HepG2 (cell line): ENCODE data around the gene ANKRD52. TPM values are rescaled to one million over a fixed set of nuclear protein-coding genes. Genes with fewer than 3 reads are reported as not detected.

Source experiments
- AGO2 ChIP-seq: fragments of 200-400 bp; formaldehyde crosslinking; optimal IDR thresholded peaks from 2 replicates; pipeline ENCODE3; 2017; ENCODE audit warnings: mild to moderate bottlenecking, low read depth, low read length, moderate library complexity
- CREB1 ChIP-seq, 2 experiments: fragments of 450-650 bp in 1 of 2; IDR thresholded peaks; 2 replicates each; pipeline ENCODE4 v1.6.1; 2016 to 2017; ENCODE audit warnings: control low read depth in 1 of 2, mild to moderate bottlenecking in 1 of 2, missing compliant biosample characterization in 1 of 2, missing genetic modification characterization in 1 of 2
- HOXD1 ChIP-seq: sonication (generic); formaldehyde crosslinking; IDR thresholded peaks from 2 replicates; pipeline ENCODE4 v1.5.0; 2020; ENCODE audit warnings: missing genetic modification reagents
- KLF15 ChIP-seq: sonication (generic); formaldehyde crosslinking; IDR thresholded peaks from 2 replicates; pipeline ENCODE4 v1.8.1; 2023; ENCODE audit warnings: borderline replicate concordance, mild to moderate bottlenecking, inconsistent platforms, missing genetic modification reagents, mixed read lengths
- ONECUT2 ChIP-seq: sonication (generic); formaldehyde crosslinking; IDR thresholded peaks from 2 replicates; pipeline ENCODE4 v1.4.0; 2020; ENCODE audit warnings: missing genetic modification reagents
- RARG ChIP-seq: sonication (generic); formaldehyde crosslinking; IDR thresholded peaks from 2 replicates; pipeline ENCODE4 v1.4.0; 2020; ENCODE audit warnings: low read depth, mild to moderate bottlenecking, missing genetic modification reagents
- SPEN ChIP-seq: sonication (generic); formaldehyde crosslinking; IDR thresholded peaks from 2 replicates; pipeline ENCODE4 v1.5.1; 2020; ENCODE audit warnings: low read depth, mild to moderate bottlenecking, missing genetic modification reagents
- SRSF1 ChIP-seq: fragments of 200-400 bp; formaldehyde crosslinking; optimal IDR thresholded peaks from 2 replicates; pipeline ENCODE3; 2017; ENCODE audit warnings: mild to moderate bottlenecking, low read depth, low read length, moderate library complexity
- YEATS4 ChIP-seq: sonication (generic); formaldehyde crosslinking; IDR thresholded peaks from 2 replicates; pipeline ENCODE4 v1.4.0; 2020; ENCODE audit warnings: missing genetic modification reagents, borderline replicate concordance
- ZBTB3 ChIP-seq: sonication (generic); formaldehyde crosslinking; IDR thresholded peaks from 2 replicates; pipeline ENCODE4 v1.4.0; 2020; ENCODE audit warnings: low read depth, mild to moderate bottlenecking, moderate library complexity, missing genetic modification reagents, borderline replicate concordance
- ZNF549 ChIP-seq: sonication (generic); formaldehyde crosslinking; IDR thresholded peaks from 2 replicates; pipeline ENCODE4 v1.5.0; 2020; ENCODE audit warnings: missing genetic modification reagents
- ZNF678 ChIP-seq: sonication (generic); formaldehyde crosslinking; IDR thresholded peaks from 2 replicates; pipeline ENCODE4 v1.4.0; 2020; ENCODE audit warnings: mild to moderate bottlenecking, missing genetic modification reagents
- polyA plus RNA-seq, 8 experiments: library from polyadenylated mRNA; depleted of rRNA in 3 of 8; stranded (reverse) in 7 of 8; unstranded in 1 of 8; fragments of >200 nt; fragmentation: Illumina TruSeq in 4 of 8; extraction: Trizol in 4 of 8; gene quantifications; 2 replicates each; pipeline versions ENCODE4 v1.2.1 to v1.2.3, GENCODE V29; 2011 to 2016; ENCODE audit warnings: low read depth in 4 of 8, missing spikeins in 1 of 8, mixed read lengths in 1 of 8; ENCODE audit not compliant: insufficient read depth in 1 of 8
- total RNA-seq, 5 experiments: library from RNA; depleted of rRNA; stranded (reverse); fragments of >200 nt; fragmentation: Illumina TruSeq; extraction: Trizol; gene quantifications; 2 replicates each; pipeline ENCODE4 v1.2.3, GENCODE V29; 2016; ENCODE audit warnings: low read depth in 1 of 5
- TF ChIP-seq, protein P1 (sequence below): sonication (generic); formaldehyde crosslinking; IDR thresholded peaks from 2 replicates; pipeline ENCODE4 v1.5.1; 2020; ENCODE audit warnings: mild to moderate bottlenecking, missing genetic modification reagents, moderate library complexity
- TF ChIP-seq, protein P2 (sequence below): IDR thresholded peaks from 2 replicates; pipeline ENCODE4 v1.6.1; 2016; ENCODE audit warnings: low read depth, control low read depth
- TF ChIP-seq, protein P3 (sequence below): sonication (generic); formaldehyde crosslinking; IDR thresholded peaks from 2 replicates; pipeline ENCODE4 v1.4.0; 2020; ENCODE audit warnings: missing genetic modification reagents, borderline replicate concordance

Gene ANKRD52
- total and polyA plus RNA-seq, 2 of the 13 experiments (the other 11 are each of a cell fraction or from before 2014, with no cell fraction given) = 7.8 to 9.2 TPM

DNA sequence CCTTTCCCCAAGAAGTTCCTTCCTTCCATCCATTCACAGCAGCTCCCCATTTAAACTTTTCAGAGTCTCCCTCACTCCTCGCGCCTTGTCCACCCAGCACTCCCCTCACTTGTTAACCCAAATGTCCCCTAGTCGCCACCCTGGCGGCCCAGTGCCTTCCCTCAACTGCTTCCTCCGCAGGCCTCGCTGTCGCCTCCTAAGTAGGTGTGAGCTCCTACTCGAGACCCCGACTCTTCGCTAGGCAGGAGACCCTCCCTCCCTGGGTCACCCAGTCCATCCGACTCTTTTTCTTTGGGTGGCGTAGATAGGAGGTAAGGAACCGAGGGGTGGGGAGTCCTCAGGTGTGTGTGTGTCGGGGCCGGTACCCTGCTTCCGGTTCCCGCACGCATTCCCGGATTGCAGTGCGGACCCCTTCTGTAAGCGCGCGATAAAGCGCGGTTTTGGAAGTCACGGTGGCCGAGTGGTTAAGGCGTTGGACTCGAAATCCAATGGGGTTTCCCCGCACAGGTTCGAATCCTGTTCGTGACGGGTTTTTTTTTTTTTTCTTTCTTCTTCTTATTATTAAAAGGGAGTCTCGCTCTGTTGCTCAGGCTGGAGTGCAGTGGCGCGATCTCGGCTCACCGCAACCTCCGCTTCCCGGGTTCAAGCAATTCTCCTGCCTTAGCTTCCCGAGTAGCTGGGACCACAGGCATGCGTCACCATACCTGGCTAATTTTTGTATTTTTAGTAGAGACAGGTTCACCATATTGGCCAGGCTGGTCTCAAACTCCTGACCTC is 68.1 kb downstream of the ANKRD52 start (continued):
- TF ChIP-seq, protein P1, sequence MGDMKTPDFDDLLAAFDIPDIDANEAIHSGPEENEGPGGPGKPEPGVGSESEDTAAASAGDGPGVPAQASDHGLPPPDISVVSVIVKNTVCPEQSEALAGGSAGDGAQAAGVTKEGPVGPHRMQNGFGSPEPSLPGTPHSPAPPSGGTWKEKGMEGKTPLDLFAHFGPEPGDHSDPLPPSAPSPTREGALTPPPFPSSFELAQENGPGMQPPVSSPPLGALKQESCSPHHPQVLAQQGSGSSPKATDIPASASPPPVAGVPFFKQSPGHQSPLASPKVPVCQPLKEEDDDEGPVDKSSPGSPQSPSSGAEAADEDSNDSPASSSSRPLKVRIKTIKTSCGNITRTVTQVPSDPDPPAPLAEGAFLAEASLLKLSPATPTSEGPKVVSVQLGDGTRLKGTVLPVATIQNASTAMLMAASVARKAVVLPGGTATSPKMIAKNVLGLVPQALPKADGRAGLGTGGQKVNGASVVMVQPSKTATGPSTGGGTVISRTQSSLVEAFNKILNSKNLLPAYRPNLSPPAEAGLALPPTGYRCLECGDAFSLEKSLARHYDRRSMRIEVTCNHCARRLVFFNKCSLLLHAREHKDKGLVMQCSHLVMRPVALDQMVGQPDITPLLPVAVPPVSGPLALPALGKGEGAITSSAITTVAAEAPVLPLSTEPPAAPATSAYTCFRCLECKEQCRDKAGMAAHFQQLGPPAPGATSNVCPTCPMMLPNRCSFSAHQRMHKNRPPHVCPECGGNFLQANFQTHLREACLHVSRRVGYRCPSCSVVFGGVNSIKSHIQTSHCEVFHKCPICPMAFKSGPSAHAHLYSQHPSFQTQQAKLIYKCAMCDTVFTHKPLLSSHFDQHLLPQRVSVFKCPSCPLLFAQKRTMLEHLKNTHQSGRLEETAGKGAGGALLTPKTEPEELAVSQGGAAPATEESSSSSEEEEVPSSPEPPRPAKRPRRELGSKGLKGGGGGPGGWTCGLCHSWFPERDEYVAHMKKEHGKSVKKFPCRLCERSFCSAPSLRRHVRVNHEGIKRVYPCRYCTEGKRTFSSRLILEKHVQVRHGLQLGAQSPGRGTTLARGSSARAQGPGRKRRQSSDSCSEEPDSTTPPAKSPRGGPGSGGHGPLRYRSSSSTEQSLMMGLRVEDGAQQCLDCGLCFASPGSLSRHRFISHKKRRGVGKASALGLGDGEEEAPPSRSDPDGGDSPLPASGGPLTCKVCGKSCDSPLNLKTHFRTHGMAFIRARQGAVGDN = peak; percentile 81
- TF ChIP-seq RARG (CRISPR knock-in tag) (no peak), HOXD1 (CRISPR knock-in tag) (no peak), ZNF549 (CRISPR knock-in tag) (no peak), ZBTB3 (0 out of 2 replicates have a peak, but pooled peaks have one; percentile 66), ZNF678 (peak; percentile 41; the same call in 1 of the 2 replicates), SPEN (CRISPR knock-in tag) (no peak), AGO2 (no peak), SRSF1 (peak; percentile 73), YEATS4 (CRISPR knock-in tag) (peak; percentile 41; the same call in 1 of the 2 replicates), ONECUT2 (CRISPR knock-in tag) (no peak), CREB1 (IDR thresholded peaks at IDR 0.05) (0 out of 2 replicates have a peak, but pooled peaks have one; percentile 21), CREB1 (CRISPR knock-in tag; IDR thresholded peaks at IDR 0.05) (peak; percentile 60; the same call in 1 of the 2 replicates), KLF15 (no peak)
- TF ChIP-seq, protein P2, sequence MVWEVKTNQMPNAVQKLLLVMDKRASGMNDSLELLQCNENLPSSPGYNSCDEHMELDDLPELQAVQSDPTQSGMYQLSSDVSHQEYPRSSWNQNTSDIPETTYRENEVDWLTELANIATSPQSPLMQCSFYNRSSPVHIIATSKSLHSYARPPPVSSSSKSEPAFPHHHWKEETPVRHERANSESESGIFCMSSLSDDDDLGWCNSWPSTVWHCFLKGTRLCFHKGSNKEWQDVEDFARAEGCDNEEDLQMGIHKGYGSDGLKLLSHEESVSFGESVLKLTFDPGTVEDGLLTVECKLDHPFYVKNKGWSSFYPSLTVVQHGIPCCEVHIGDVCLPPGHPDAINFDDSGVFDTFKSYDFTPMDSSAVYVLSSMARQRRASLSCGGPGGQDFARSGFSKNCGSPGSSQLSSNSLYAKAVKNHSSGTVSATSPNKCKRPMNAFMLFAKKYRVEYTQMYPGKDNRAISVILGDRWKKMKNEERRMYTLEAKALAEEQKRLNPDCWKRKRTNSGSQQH (CRISPR knock-in tag) = 0 out of 2 replicates have a peak, but pooled peaks have one; percentile 23
- TF ChIP-seq, protein P3, sequence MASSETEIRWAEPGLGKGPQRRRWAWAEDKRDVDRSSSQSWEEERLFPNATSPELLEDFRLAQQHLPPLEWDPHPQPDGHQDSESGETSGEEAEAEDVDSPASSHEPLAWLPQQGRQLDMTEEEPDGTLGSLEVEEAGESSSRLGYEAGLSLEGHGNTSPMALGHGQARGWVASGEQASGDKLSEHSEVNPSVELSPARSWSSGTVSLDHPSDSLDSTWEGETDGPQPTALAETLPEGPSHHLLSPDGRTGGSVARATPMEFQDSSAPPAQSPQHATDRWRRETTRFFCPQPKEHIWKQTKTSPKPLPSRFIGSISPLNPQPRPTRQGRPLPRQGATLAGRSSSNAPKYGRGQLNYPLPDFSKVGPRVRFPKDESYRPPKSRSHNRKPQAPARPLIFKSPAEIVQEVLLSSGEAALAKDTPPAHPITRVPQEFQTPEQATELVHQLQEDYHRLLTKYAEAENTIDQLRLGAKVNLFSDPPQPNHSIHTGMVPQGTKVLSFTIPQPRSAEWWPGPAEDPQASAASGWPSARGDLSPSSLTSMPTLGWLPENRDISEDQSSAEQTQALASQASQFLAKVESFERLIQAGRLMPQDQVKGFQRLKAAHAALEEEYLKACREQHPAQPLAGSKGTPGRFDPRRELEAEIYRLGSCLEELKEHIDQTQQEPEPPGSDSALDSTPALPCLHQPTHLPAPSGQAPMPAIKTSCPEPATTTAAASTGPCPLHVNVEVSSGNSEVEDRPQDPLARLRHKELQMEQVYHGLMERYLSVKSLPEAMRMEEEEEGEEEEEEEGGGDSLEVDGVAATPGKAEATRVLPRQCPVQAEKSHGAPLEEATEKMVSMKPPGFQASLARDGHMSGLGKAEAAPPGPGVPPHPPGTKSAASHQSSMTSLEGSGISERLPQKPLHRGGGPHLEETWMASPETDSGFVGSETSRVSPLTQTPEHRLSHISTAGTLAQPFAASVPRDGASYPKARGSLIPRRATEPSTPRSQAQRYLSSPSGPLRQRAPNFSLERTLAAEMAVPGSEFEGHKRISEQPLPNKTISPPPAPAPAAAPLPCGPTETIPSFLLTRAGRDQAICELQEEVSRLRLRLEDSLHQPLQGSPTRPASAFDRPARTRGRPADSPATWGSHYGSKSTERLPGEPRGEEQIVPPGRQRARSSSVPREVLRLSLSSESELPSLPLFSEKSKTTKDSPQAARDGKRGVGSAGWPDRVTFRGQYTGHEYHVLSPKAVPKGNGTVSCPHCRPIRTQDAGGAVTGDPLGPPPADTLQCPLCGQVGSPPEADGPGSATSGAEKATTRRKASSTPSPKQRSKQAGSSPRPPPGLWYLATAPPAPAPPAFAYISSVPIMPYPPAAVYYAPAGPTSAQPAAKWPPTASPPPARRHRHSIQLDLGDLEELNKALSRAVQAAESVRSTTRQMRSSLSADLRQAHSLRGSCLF = no peak
